Activated CD8-positive, alpha-beta memory T cell treated with anti-CD3 and anti-CD28 coated beads, Interleukin-2, amount 50 U/mL, for 1 hour (primary cell): ENCODE results near the gene PROSER3.
"Not testable (repeated sequence)": the region's sequence is repeated elsewhere in the genome, so short reads cannot be mapped to it uniquely, and the experiment has no call there.

Experiments
- DNase-seq: peaks from one replicate; pipeline ENCODE4 v3.0.0-alpha.2; 2020; ENCODE audit errors: extremely low read depth

PROSER3 gene

DNA sequence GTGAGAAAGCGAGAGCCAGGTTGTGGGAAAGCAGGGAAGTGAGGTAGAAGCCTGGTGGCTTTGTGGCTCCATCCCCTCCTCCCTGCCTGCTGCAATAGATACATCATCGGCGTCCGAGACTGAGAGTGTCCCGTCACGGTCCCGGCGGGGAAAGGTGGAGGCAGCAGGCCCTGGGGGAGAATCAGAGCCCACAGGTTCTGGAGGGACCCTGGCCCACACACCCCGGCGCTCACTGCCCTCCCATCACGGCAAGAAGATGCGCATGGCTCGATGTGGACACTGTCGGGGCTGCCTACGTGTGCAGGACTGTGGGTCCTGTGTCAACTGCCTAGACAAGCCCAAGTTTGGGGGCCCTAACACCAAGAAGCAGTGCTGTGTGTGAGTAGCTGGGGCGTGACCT lies 35.1 kb upstream of the PROSER3 start:
- no peak for DNase-seq

DNA sequence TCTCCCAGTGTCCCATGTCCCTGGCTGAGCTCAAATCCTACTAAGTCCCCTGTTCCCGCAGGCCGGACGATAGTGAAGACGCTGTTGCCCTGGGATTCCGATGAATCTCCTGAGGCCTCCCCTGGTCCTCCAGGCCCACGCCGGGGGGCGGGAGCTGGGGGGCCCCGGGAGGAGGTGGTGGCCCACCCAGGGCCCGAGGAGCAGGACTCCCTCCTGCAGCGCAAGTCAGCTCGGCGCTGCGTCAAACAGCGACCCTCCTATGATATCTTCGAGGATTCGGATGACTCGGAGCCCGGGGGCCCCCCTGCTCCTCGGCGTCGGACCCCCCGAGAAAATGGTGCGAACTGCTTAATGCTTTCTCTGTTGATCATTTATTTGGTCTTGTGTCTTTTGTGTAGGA lies 34.3 kb upstream of the PROSER3 start:
- DNase-seq: no peak

GRCh38 chr19:35724132-35724531 lies 33.8 kb upstream of the PROSER3 start:
- DNase-seq: not testable (repeated sequence)

DNA sequence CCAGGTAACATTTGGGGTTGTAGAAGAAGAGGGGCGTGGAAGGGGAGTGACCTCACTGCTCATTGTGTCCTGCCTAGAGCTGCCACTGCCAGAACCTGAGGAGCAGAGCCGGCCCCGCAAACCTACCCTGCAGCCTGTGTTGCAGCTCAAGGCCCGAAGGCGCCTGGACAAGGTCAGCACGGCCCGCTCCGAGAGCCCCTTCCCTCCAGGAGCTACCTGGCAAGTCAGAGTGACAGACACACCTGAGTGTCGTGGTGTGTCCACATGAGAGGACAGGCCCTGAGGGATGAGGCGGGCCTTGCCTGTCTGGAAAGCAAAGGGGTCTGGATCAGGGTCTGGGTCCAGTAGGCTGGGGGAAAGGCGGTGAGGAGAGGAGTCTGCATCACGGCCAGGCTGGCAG lies 33.4 kb upstream of the PROSER3 start:
- no peak for DNase-seq

DNA sequence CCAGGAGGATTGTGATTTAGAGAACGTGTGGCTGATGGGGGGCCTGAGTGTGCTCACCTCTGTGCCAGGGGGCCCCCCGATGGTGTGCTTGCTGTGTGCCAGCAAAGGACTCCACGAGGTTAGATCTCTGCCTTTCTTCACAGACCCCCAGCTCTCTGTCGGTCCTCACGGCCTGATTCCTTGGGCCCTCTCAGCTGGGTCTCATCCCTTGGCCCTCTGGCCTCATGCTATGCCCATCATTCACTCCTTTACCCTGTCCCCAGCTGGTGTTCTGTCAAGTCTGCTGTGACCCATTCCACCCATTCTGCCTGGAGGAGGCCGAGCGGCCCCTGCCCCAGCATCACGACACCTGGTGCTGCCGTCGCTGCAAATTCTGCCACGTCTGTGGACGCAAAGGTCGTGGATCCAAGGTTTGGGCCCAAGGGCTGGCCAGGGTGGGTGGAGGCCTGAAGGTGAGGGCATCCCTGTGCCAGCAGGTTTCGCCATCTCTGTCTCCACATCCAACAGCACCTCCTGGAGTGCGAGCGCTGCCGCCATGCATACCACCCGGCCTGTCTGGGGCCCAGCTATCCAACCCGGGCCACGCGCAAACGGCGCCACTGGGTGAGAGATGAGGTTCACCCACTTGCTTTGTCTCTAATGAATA lies 32.6 kb upstream of the PROSER3 start:
- DNase-seq: no peak

DNA sequence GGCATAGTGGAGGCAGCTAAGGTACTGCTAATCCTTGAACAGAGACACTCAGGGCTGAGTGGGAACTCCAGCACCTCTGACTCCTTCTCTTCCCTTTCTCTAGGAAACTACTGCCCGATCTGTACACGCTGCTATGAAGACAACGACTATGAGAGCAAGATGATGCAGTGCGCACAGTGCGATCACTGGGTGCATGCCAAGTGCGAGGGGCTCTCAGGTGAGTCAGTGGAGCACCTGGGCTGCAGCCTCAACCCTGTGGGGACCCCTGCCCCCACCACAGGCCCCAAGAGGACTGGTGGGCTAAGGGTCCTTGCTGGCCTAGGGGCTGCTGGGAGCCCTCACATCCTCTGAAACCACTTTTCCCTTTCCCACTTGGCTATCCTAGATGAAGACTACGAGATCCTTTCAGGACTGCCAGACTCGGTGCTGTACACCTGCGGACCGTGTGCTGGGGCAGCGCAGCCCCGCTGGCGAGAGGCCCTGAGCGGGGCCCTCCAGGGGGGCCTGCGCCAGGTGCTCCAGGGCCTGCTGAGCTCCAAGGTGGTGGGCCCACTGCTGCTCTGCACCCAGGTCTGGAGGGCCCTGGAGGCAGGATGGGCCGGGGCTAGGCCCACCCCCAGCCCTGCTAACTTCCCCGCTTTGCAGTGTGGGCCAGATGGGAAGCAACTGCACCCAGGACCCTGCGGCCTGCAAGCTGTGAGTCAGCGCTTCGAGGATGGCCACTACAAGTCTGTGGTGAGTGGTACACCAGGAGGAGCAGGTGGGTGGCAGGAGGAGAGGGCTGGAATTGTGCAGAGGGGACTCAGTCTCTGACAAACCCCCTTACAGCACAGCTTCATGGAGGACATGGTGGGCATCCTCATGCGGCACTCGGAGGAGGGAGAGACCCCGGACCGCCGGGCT lies 30.7 kb upstream of the PROSER3 start:
- DNase-seq: no peak

DNA sequence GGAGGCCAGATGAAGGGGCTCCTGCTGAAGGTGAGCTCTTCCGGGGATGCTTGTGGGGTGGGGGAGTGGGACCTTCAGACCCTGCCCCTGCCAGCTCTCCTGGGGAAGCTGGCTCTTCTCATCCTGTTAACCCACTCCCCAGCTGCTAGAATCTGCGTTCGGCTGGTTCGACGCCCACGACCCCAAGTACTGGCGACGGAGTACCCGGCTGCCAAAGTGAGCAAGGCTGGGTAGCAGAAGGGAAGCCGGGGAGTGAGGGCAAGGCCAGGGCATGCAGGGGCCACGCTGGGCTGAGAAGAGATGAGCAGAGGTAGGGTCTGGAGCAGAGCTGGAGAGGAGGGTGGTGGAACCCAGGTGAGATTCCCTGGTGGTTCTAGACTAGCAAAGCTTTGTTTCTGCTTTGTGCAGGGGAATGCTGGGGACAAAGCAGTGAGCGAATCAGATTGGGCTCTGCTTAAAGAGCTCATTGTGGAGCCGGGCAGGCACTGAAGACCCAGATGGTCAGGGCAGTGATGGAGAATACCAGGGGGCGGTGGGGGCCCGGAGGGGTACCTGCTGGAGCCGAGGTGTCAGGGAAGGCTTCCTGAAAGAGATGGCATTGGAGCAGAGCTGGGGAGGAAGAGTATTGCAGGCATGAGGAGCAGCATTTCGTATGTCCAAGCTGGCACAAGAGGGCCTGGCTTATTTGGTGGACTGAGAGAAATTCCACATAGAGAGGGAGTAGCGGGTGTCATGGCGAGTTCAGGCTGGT lies 29.8 kb upstream of the PROSER3 start:
- DNase-seq: no peak

DNA sequence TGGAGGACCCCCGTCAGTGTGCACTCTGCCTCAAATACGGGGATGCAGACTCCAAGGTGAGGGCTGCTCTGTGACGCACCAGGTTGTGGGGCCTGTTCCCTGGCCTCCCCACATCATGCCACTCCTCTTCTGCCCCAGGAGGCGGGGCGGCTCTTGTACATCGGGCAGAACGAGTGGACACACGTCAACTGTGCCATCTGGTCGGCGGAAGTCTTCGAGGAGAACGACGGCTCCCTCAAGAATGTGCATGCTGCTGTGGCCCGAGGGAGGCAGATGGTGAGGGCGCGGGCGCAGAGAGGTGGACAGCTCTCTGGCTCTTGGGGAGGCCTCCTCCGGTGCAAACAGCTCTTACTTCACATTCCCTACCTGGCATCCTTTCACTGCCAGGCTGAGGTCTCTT lies 29.0 kb upstream of the PROSER3 start:
- no peak for DNase-seq

DNA sequence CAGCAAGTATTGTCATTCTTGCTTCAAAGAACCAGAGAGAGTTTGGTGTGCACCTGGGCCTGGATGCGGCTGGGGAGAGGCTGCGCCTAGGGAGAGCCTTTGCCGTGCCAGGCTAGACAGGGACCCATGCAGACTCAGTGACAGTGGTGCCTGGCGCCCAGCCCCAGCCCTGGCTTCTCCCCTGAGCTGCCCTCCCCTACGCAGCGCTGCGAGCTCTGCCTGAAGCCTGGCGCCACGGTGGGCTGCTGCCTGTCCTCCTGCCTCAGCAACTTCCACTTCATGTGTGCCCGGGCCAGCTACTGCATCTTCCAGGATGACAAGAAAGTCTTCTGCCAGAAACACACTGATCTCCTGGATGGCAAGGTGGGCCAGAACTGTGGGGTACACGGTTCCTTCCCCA lies 28.2 kb upstream of the PROSER3 start:
- DNase-seq: no peak

DNA sequence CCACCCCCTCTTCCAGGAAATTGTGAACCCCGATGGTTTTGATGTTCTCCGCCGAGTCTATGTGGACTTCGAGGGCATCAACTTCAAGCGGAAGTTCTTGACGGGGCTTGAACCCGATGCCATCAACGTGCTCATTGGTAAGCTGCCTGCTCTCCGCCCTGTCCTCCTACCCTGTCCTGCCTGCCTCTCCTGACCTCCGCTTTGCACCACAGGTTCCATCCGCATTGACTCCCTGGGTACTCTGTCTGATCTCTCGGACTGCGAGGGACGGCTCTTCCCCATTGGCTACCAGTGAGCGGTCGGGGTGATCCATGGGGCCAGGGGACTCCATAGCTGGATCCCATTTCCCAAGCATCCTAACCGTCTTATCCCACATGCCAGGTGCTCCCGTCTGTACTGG lies 27.6 kb upstream of the PROSER3 start:
- no peak for DNase-seq

GRCh38 chr19:35731353-35731752 lies 26.6 kb upstream of the PROSER3 start:
- DNase-seq: no peak

- no peak for DNase-seq
Observed at GRCh38 chr19:35731779-35732405, 26.1 kb upstream of the PROSER3 start.

GRCh38 chr19:35732540-35733179 lies 25.3 kb upstream of the PROSER3 start:
- DNase-seq: no peak

DNA sequence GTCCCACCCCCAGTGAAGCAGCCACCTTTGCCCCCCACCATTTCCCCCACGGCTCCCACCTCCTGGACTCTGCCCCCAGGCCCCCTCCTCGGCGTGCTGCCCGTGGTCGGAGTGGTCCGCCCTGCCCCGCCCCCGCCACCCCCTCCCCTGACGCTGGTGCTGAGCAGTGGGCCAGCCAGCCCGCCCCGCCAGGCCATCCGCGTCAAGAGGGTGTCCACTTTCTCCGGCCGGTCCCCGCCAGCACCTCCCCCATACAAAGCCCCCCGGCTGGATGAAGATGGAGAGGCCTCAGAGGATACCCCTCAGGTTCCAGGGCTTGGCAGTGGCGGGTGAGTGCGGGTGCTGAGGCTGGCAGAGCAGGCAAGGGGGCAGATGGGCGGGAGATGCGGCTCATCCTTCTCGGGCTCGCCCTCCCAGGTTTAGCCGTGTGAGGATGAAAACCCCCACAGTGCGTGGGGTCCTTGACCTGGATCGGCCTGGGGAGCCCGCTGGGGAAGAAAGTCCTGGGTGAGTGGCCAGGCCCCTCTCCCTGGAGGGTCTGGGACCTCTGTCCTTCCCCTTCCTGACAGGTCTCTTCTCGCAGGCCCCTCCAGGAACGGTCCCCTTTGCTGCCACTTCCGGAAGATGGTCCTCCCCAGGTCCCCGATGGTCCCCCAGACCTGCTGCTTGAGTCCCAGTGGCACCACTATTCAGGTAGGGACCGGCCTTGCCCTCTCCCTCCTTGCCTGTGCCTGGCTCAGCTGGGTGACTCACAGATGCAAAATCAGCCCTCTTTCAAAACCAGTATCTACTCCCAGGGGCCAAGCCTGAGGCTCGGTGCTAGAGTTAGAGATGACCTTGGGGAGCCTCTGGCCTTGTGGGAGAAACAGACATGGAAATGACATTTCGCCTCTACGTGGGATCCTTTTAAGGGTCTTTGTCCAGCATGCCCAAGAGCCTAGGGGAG lies 24.5 kb upstream of the PROSER3 start:
- no peak for DNase-seq

DNA sequence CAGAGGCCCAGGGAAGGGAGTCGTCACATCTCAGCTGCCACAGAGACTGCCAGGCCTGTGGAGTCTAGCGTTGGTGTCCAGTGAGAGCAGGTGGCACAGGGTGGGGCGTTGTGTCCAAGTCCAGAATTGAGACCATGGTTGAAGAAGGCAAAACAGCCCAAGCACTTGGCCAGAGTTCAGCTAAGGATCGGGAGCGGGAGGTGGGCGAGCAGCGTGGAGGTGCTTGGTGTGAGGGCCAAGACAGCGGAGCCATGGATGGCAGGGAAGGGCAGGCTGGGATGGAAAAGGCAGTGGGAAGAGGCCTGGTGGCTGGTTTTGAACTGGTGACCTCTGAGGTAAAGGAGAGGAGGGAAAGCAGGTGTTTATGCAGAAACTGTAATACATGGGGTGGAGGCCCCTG lies 23.7 kb upstream of the PROSER3 start:
- DNase-seq: no peak

DNA sequence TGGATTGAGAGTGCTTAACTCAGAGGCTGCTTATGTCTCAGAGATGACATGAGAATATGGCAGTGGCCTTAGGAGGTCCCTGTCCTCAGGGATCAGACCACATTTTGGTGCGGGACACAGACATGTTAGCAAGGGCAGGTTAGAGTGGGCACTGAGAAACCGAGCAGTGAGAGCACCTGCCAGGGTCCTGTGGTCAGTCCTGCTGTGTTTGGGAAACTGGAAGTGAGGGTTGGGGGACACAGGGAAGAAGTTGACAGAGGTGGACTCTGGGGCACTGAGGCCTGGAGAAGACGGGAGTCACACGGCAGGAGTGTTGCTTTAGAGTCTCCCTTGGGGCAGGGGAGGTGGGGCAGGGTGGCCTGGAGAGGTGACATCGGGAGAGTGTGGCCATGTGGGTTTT lies 23.1 kb upstream of the PROSER3 start:
- DNase-seq: no peak

GRCh38 chr19:35736913-35737886 lies 20.8 kb upstream of the PROSER3 start:
- DNase-seq: no peak

- no peak for DNase-seq
Observed at GRCh38 chr19:35738021-35738886, 19.7 kb upstream of the PROSER3 start.
